ENCODE results near the gene SOS2.

- TF ChIP-seq CTCF (IDR thresholded peaks at IDR 0.05; ENCODE audit: low read length) (no peak), EZH2 (optimal IDR thresholded peaks at IDR 0.05; ENCODE audit: low read depth, low read length) (no peak), EZH2phosphoT487 (IDR thresholded peaks at IDR 0.05; ENCODE audit: low read length) (no peak)
Observed at GRCh38 chr14:50265029-50265428, 33.7 kb upstream of the SOS2 start.

Measured in MM.1S (cell line).